RWPE1 (cell line): Measurements from ENCODE around the gene OSBPL6.
A peak's percentile ranks its signal among the peaks of the same experiment; 100 is the strongest.

Source experiments
- CTCF ChIA-PET: fragments of 350-600 bp; sonication (Branson Sonifier 250); formaldehyde crosslinking; extraction: SDS; loops from one replicate; lab custom pipeline; 2021; lab: Yijun Ruan, JAX
- POLR2A ChIA-PET: fragments of 400-600 bp; formaldehyde crosslinking; extraction: SDS; loops from one replicate; lab custom pipeline; 2020; ENCODE audit warnings: antibody characterized with exemption; ENCODE audit not compliant: low non-redundant PET; lab: Yijun Ruan, JAX
- DNase-seq: peaks from one replicate; pipeline ENCODE4 v3.0.0; 2012; ENCODE audit warnings: low spot score
- H3K27ac ChIP-seq: fragments of 450-650 bp; 2 replicates; pipeline ENCODE4 v1.5.1; 2017
- TF ChIP-seq, protein P1 (sequence below): fragments of 450-650 bp; conservative IDR thresholded peaks from 2 replicates; pipeline ENCODE4 v1.5.1; 2017; ENCODE audit warnings: low read depth, mild to moderate bottlenecking

OSBPL6 gene

DNA sequence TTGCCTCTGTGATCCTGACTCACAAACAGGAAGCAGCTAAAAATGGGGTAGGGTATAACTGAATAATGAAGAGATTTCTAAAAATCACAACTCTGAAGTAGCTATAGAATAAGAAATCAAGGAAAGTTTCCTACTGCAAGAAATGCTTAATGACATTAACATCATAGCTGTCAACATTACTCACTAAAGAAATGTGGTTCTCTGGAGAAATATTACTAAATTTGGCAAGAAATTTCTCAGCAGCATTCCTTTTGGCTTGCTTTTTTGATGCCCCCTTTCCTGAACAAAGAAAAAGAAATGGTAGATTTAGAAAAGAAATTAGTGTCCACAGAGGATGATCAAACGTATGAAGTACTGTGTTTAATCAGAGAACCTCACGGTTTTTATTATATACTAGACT, 247.1 kb downstream of the OSBPL6 start:
- POLR2A ChIA-PET: no interaction called here
- CTCF ChIA-PET: interaction anchor here (0.7 kb wide), 1 partner anchor 269 kb away, joined by 3 read pairs; no protein-coding TSS in a partner anchor
- no peak for DNase-seq
- TF ChIP-seq, protein P1, sequence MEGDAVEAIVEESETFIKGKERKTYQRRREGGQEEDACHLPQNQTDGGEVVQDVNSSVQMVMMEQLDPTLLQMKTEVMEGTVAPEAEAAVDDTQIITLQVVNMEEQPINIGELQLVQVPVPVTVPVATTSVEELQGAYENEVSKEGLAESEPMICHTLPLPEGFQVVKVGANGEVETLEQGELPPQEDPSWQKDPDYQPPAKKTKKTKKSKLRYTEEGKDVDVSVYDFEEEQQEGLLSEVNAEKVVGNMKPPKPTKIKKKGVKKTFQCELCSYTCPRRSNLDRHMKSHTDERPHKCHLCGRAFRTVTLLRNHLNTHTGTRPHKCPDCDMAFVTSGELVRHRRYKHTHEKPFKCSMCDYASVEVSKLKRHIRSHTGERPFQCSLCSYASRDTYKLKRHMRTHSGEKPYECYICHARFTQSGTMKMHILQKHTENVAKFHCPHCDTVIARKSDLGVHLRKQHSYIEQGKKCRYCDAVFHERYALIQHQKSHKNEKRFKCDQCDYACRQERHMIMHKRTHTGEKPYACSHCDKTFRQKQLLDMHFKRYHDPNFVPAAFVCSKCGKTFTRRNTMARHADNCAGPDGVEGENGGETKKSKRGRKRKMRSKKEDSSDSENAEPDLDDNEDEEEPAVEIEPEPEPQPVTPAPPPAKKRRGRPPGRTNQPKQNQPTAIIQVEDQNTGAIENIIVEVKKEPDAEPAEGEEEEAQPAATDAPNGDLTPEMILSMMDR: no peak
- no peak overlapping the region for H3K27ac ChIP-seq

DNA sequence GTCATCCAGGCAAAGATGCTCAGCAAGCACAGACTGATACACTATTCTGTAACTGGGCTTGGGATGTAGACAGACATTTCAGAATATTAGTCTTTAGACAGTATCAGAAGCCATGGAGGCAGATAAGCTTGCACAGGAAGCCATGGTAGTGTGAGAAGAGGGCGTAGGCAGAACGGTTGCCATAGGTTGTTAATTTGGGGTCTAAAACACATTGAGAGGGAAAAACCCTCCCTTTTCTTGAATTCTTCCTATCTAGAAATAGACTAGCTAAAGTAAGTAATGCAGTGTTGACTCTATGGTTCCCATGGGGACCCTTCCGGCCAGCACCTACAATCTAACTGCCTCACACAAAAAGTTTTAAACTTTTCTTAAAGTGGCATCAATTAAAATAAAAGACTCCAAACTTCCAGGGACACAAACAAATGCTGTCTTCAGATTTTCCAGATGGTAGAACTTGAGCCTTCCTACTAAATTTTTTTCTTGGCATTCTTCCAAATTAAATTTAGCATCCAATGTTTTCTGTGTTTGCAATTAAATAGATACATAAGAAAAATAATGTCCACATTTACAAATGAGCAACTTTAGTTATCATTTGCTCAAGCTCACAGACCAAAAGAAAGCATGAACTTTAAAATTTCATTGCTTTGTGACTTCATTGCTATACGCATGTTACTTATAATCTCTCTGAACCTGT, 254.8 kb downstream of the OSBPL6 start:
- ChIA-PET CTCF (no interaction called here), POLR2A (interaction anchor here (0.6 kb wide), 1 partner anchor 68 kb away, joined by 4 read pairs; no protein-coding TSS in a partner anchor)
- DNase-seq: no peak
- TF ChIP-seq, protein P1: no peak
- H3K27ac ChIP-seq: no peak overlapping the region

DNA sequence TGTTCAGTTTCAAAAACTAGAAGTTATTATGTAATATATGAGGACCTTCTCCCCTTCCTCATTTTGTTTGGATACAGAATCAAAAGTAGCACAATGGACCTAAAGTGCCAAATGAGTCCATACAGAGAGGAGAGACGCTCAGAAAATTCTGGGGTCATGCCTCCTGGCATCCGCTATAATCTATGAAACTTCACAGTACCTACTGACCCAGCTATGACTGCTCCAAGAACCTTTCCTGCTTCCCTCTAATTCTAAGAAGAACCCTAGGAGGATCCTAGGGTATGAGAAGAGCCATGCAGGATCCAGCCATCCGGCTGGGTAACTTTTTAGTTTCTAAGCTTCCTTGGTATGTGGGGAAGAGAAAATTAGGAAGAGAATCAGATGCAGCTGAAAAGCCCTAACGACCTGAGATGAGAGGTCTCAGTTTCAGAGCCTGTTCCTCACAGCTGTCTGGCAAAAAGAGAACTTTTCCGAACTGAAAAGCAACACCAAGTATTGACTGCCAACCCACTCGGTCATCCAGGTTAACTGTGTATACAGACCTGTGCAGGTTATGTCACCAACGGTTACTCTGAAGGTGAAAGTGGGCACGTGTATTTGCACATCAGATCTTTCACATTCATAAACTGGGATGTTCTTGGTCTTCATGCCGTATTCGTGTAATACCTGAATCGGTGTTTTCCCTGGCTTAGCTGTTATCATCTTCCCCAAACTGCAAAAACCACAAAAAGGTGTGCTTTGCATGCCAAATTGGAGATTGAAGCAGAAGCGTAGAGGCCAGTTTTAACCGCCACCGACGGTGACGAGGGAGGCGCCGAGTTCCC, 255.6 kb downstream of the OSBPL6 start:
- CTCF ChIA-PET: interaction anchor here (0.8 kb wide), 1 partner anchor 87 kb away, joined by 3 read pairs; no protein-coding TSS in a partner anchor
- TF ChIP-seq, protein P1: no peak
- H3K27ac ChIP-seq: peak overlapping the region; percentile 92
- POLR2A ChIA-PET: interaction anchor here (0.6 to 1.2 kb wide), 2 partner anchors 67 to 119 kb away, joined by 3 to 4 read pairs; no protein-coding TSS in a partner anchor
- peak; percentile 4 for DNase-seq

DNA sequence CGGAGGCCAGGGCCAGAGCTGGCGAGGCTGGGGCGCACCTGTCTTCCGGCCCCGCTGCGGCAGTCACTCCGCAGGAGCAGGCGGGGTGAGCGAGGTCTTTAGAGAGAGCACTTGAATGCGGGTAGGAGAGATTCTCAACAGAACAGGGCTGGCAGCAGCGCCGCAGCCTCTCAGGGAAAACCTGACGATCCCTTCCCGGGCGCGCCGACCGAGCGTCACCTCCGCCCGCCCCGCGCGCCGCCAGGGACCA, 256.1 kb downstream of the OSBPL6 start:
- DNase-seq: peak; percentile 63
- POLR2A ChIA-PET: interaction anchor here (1.2 kb wide), 1 partner anchor 120 kb away, joined by 3 read pairs; no protein-coding TSS in a partner anchor
- CTCF ChIA-PET: interaction anchor here (0.8 kb wide), 1 partner anchor 86 kb away, joined by 3 read pairs; no protein-coding TSS in a partner anchor
- peak overlapping the region; percentile 92 for H3K27ac ChIP-seq
- TF ChIP-seq, protein P1: no peak

DNA sequence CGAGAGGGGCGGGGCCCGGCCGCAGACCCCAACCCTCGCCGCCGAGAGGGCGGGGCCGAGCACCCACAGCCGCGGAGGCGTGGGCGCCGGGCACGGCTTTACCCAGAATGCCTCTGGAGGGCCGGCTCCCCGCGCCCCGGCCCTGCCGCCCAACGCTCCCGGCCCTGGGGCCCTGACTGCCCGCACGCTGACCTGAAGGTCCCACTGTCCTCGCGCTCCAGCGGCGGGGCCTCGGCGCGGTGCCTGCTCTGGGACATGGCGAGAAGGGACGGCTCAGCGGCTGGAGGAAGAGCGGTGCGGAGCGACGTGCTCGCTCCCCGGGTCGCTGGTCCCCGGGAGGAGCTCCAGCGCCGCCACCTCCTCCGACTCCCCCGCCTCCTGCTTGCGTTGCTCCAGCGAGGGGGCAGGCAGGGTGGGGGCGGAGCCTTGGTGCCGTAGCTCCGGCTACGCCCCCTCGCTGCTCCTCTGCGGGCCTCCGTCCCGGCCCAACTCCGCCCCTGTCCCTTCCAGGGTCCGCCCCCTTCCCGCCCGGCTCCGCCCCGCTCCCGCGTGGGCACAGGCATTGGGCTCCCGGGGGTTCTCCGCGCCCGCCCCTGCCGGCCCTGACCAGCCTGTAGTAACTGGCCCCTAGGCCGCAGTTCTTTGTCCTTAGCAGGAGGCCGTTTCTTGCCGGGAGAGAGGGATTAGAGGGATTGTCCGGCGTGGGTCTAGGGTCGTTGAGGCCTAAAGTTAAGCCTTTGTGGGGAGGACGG, 256.6 kb downstream of the OSBPL6 start, which contains the start of the genes PJVK and PRKRA:
Gene PJVK, plus strand, starts transcription at position 605 of the 752 bp plus-strand sequence. CDS start 2,032 bp downstream, outside the sequence.
Gene PRKRA, minus strand, starts transcription at position 402 of the 752 bp plus-strand sequence. Its CDS starts 145 bp downstream, at position 257.
- peak within 1 kb of the TSS; percentile 92 for H3K27ac ChIP-seq
- POLR2A ChIA-PET: interaction anchor here (0.8 to 1.2 kb wide), 2 partner anchors 12 to 120 kb away, joined by 3 read pairs; no protein-coding TSS in a partner anchor
- TF ChIP-seq, protein P1: no peak
- peak; percentile 95 for DNase-seq
- CTCF ChIA-PET: interaction anchor here (0.8 kb wide), 1 partner anchor 86 kb away, joined by 3 read pairs; no protein-coding TSS in a partner anchor
